IMR-90 (cell line): ENCODE results near the gene NDST1. TPM values are rescaled to one million over a fixed set of nuclear protein-coding genes. Genes with fewer than 3 reads are reported as not detected.

Source experiments
- ATAC-seq: fragments of 200-7000 bp; cut with Tn5 transposase; 2 replicates; pipeline ENCODE4 v1.9.1; 2020; ENCODE audit warnings: low read depth, mild to moderate bottlenecking, moderate library complexity
- BruUV-seq: library from RNA; stranded (reverse); fragments of 400-500 nt; replicated peaks from 2 replicates; lab custom pipeline; 2021; lab: Mats Ljungman, UMichigan
- CTCF ChIA-PET: fragments of 300-600 bp; formaldehyde crosslinking; extraction: SDS; loops from one replicate; lab custom pipeline; 2021; ENCODE audit warnings: antibody characterized with exemption; lab: Yijun Ruan, JAX
- POLR2A ChIA-PET: fragments of 300-600 bp; sonication (Branson Sonifier 250); formaldehyde crosslinking; loops from one replicate; lab custom pipeline; 2022; ENCODE audit warnings: antibody characterized with exemption; ENCODE audit not compliant: unreplicated experiment; lab: Charles Lee
- DNase-seq: peaks from one replicate; pipeline ENCODE4 v3.0.0; 2013
- H2AFZ ChIP-seq: replicated peaks from 2 replicates; pipeline ENCODE3; 2013; ENCODE audit warnings: low read length, mild to moderate bottlenecking; ENCODE audit not compliant: poor library complexity
- H2AK5ac ChIP-seq: 2 replicates; pipeline ENCODE4 v1.6.1; 2013; ENCODE audit warnings: low read depth, low read length, inconsistent platforms
- H2AK9ac ChIP-seq: replicated peaks from 2 replicates; pipeline ENCODE3; 2013; ENCODE audit warnings: mild to moderate bottlenecking, low read depth, low read length, moderate library complexity; ENCODE audit not compliant: poor library complexity
- H2BK120ac ChIP-seq: 2 replicates; pipeline ENCODE4 v1.6.1; 2013; ENCODE audit warnings: low read depth, low read length, inconsistent platforms
- H2BK15ac ChIP-seq: 3 replicates; pipeline ENCODE4 v1.6.1; 2013; ENCODE audit warnings: low read depth, low read length, inconsistent platforms
- H2BK20ac ChIP-seq: 2 replicates; pipeline ENCODE4 v1.6.1; 2013; ENCODE audit warnings: low read depth, mild to moderate bottlenecking, inconsistent platforms, low read length, moderate library complexity
- H2BK5ac ChIP-seq: 2 replicates; pipeline ENCODE4 v1.6.1; 2013; ENCODE audit warnings: mild to moderate bottlenecking, low read depth, low read length, inconsistent platforms; ENCODE audit not compliant: poor library complexity, severe bottlenecking
- H3K14ac ChIP-seq: replicated peaks from 2 replicates; pipeline ENCODE4 v1.6.1; 2013; ENCODE audit warnings: low read depth, low read length, inconsistent platforms
- H3K18ac ChIP-seq: 2 replicates; pipeline ENCODE4 v1.6.1; 2013; ENCODE audit warnings: low read depth, low read length, control low read depth
- H3K23ac ChIP-seq: 2 replicates; pipeline ENCODE4 v1.6.1; 2013; ENCODE audit warnings: low read depth, low read length, inconsistent platforms
- H3K27ac ChIP-seq: 2 replicates; pipeline ENCODE4 v1.5.1; 2013; ENCODE audit warnings: mild to moderate bottlenecking, control low read depth, low read length; ENCODE audit not compliant: insufficient read depth
- H3K27me3 ChIP-seq: 2 replicates; pipeline ENCODE4 v1.6.1; 2013; ENCODE audit warnings: low read length; ENCODE audit not compliant: control insufficient read depth, insufficient read depth
- H3K36me3 ChIP-seq: 2 replicates; pipeline ENCODE4 v1.6.1; 2013; ENCODE audit warnings: low read length, mixed read lengths; ENCODE audit not compliant: control insufficient read depth, insufficient read depth
- H3K4ac ChIP-seq: 2 replicates; pipeline ENCODE4 v1.6.1; 2013; ENCODE audit warnings: low read depth, low read length, inconsistent platforms
- H3K4me1 ChIP-seq: 2 replicates; pipeline ENCODE4 v1.6.1; 2013; ENCODE audit warnings: low read length, mixed read lengths; ENCODE audit not compliant: control insufficient read depth, insufficient read depth
- H3K4me2 ChIP-seq: 2 replicates; pipeline ENCODE4 v1.6.1; 2013; ENCODE audit warnings: low read depth, mild to moderate bottlenecking, control low read depth, low read length, moderate library complexity
- H3K4me3 ChIP-seq: 2 replicates; pipeline ENCODE4 v1.5.1; 2013; ENCODE audit warnings: low read depth, mild to moderate bottlenecking, control low read depth, low read length, moderate library complexity; ENCODE audit not compliant: insufficient read depth
- H3K56ac ChIP-seq: 2 replicates; pipeline ENCODE4 v1.6.1; 2013; ENCODE audit warnings: low read length, inconsistent platforms; ENCODE audit not compliant: insufficient read depth; ENCODE audit errors: extremely low read depth
- H3K79me1 ChIP-seq, 2 experiments: 2 replicates each; pipeline ENCODE4 v1.6.1; 2013; ENCODE audit warnings: low read length in 2 of 2, inconsistent platforms in 1 of 2, low read depth in 1 of 2
- H3K9ac ChIP-seq: 2 replicates; pipeline ENCODE4 v1.6.1; 2013; ENCODE audit warnings: low read depth, low read length, control low read depth
- H3K9me1 ChIP-seq: 2 replicates; pipeline ENCODE4 v1.6.1; 2013; ENCODE audit warnings: low read length, inconsistent platforms; ENCODE audit not compliant: insufficient read depth
- H3K9me3 ChIP-seq: 2 replicates; pipeline ENCODE4 v1.6.1; 2013; ENCODE audit warnings: low read length; ENCODE audit not compliant: control insufficient read depth, insufficient read depth
- H4K20me1 ChIP-seq: 2 replicates; pipeline ENCODE4 v1.6.1; 2013; ENCODE audit warnings: low read length, inconsistent platforms; ENCODE audit not compliant: insufficient read depth
- H4K5ac ChIP-seq: 2 replicates; pipeline ENCODE4 v1.6.1; 2013; ENCODE audit warnings: mild to moderate bottlenecking, low read depth, low read length, control low read depth
- H4K8ac ChIP-seq, 2 experiments: 2 replicates each; pipeline ENCODE4 v1.6.1; 2013; ENCODE audit warnings: low read depth in 2 of 2, low read length in 2 of 2, control low read depth in 1 of 2, inconsistent platforms in 1 of 2
- H4K91ac ChIP-seq: 2 replicates; pipeline ENCODE4 v1.6.1; 2013; ENCODE audit warnings: low read depth, low read length, inconsistent platforms; ENCODE audit not compliant: insufficient read depth
- BHLHE40 ChIP-seq: fragments of 150-350 bp; IDR thresholded peaks from 2 replicates; pipeline ENCODE4 v1.6.1; 2016; ENCODE audit warnings: mild to moderate bottlenecking, low read depth, low read length
- CEBPB ChIP-seq: IDR thresholded peaks from 2 replicates; pipeline ENCODE4 v1.6.1; 2012; ENCODE audit warnings: low read depth, low read length, improper control_type of control experiment
- CHD1 ChIP-seq: IDR thresholded peaks from 2 replicates; pipeline ENCODE4 v1.6.1; 2012; ENCODE audit warnings: low read depth, low read length, improper control_type of control experiment
- CTCF ChIP-seq: conservative IDR thresholded peaks from 2 replicates; pipeline ENCODE4 v1.5.1; 2012; ENCODE audit warnings: mild to moderate bottlenecking, low read depth, low read length, improper control_type of control experiment
- FOS ChIP-seq: fragments of 150-350 bp; IDR thresholded peaks from 2 replicates; pipeline ENCODE4 v1.6.1; 2016; ENCODE audit warnings: low read depth, low read length
- MAFK ChIP-seq: IDR thresholded peaks from 2 replicates; pipeline ENCODE4 v1.6.1; 2012; ENCODE audit warnings: low read depth, low read length, improper control_type of control experiment
- MAZ ChIP-seq: IDR thresholded peaks from 2 replicates; pipeline ENCODE4 v1.6.1; 2012; ENCODE audit warnings: low read depth, mild to moderate bottlenecking, low read length, improper control_type of control experiment, moderate library complexity, borderline replicate concordance
- POLR2A ChIP-seq: IDR thresholded peaks from 2 replicates; pipeline ENCODE4 v1.6.1; 2012; ENCODE audit warnings: mild to moderate bottlenecking, low read depth, low read length
- RAD21 ChIP-seq: IDR thresholded peaks from 2 replicates; pipeline ENCODE4 v1.6.1; 2012; ENCODE audit warnings: low read length, improper control_type of control experiment
- RFX5 ChIP-seq: IDR thresholded peaks from 2 replicates; pipeline ENCODE4 v1.8.0; 2012; ENCODE audit warnings: low read depth, mild to moderate bottlenecking, low read length, moderate library complexity
- SMC3 ChIP-seq: fragments of 150-350 bp; IDR thresholded peaks from 2 replicates; pipeline ENCODE4 v1.6.1; 2016; ENCODE audit warnings: low read depth, mild to moderate bottlenecking, antibody characterized with exemption, low read length, moderate library complexity
- WGBS, 2 experiments: methylation state at CpG; one replicate each; pipeline versions ENCODE4 v1.1.5 to v1.1.7; 2013; ENCODE audit warnings: missing lambda C conversion rate in 2 of 2; ENCODE audit not compliant: insufficient read length in 1 of 2; ENCODE audit errors: extremely low coverage in 2 of 2; 5-methylcytosine and 5-hydroxymethylcytosine counted together
- dilution Hi-C: fragments of 300-500 bp; cut with HindIII; formaldehyde crosslinking; loops from one replicate; pipeline ENCODE4 v1.14.3; 2018; ENCODE audit warnings: low sequenced_read_pairs; ENCODE audit not compliant: unreplicated experiment
- in situ Hi-C: fragments of 300-500 bp; cut with MboI; formaldehyde crosslinking; loops from 3 replicates; pipeline ENCODE4 v1.14.3; 2019; ENCODE audit warnings: low sequenced_read_pairs, inconsistent platforms, mixed read lengths
- intact Hi-C: fragments of 100-400 bp; cut with micrococcal nuclease; formaldehyde crosslinking; loops from 2 replicates; pipeline ENCODE4 v1.10.0; 2022
- polyA plus RNA-seq, 3 experiments: library from polyadenylated mRNA; depleted of rRNA; stranded (reverse); fragments of >200 nt; gene quantifications; 2 replicates each; pipeline ENCODE4 v1.2.3, GENCODE V29; 2012; ENCODE audit warnings: low replicate concordance in 1 of 3
- total RNA-seq: library from RNA; depleted of rRNA; stranded (reverse); fragments of >200 nt; gene quantifications from 2 replicates; pipeline ENCODE4 v1.2.3, GENCODE V29; 2012
- TF ChIP-seq, protein P1 (sequence below): fragments of 150-350 bp; IDR thresholded peaks from 2 replicates; pipeline ENCODE4 v1.6.1; 2016; ENCODE audit warnings: low read depth, mild to moderate bottlenecking, low read length, moderate library complexity, borderline replicate concordance
- TF ChIP-seq, protein P2 (sequence below): fragments of 150-350 bp; IDR thresholded peaks from 2 replicates; pipeline ENCODE4 v1.6.1; 2017; ENCODE audit warnings: mild to moderate bottlenecking, antibody characterized with exemption, low read length, low read depth

Gene NDST1
- total and polyA plus RNA-seq, 2 of the 4 experiments (the other 2 are of a cell fraction): 30.5 to 80.4 TPM

GRCh38 chr5:150479416-150479815, 28.5 kb upstream of the NDST1 start:
- no peak overlapping the region for H3K23ac ChIP-seq
- POLR2A ChIA-PET: interaction anchor here (0.6 kb wide), 2 partner anchors 15 to 20 kb away, joined by 5 to 8 read pairs; no protein-coding TSS in a partner anchor
- no peak overlapping the region for H3K14ac ChIP-seq
- BruUV-seq: no TSS peak
- no peak overlapping the region for H3K56ac ChIP-seq
- H2AK5ac ChIP-seq: peak overlapping the region; percentile 10; the same call in 1 of the 2 replicates
- CTCF ChIA-PET: no interaction called here
- H3K18ac ChIP-seq: no peak overlapping the region
- H2AFZ ChIP-seq: no peak overlapping the region
- H2BK15ac ChIP-seq: 0 out of 3 replicates have a peak overlapping the region, but pooled peaks have one; percentile 7
- H2BK5ac ChIP-seq: no peak overlapping the region
- dilution Hi-C loops: no loop called here
- ATAC-seq (no peak), DNase-seq (no peak)
- no peak overlapping the region for H4K5ac ChIP-seq
- peaks cover 16% of the 10 kb centered on the region for H3K9me1 ChIP-seq
- no peak overlapping the region for H2AK9ac ChIP-seq
- no peak overlapping the region for H2BK20ac ChIP-seq
- H3K79me1 ChIP-seq: peaks cover 0 to 15% of the 10 kb centered on the region in 2 experiments; a peak in 2 of 4 replicates
- H3K4me2 ChIP-seq: no peak overlapping the region
- H4K91ac ChIP-seq: no peak overlapping the region
- no peaks in the 10 kb centered on the region for H3K9me3 ChIP-seq
- no peaks in the 10 kb centered on the region for H3K36me3 ChIP-seq
- no peak overlapping the region for H3K4me3 ChIP-seq
- no peak overlapping the region for H3K27ac ChIP-seq
- H3K4ac ChIP-seq: no peak overlapping the region
- no peak overlapping the region for H3K9ac ChIP-seq
- H4K8ac ChIP-seq: no peak overlapping the region
- TF ChIP-seq BHLHE40: no peak
- TF ChIP-seq, protein P1, sequence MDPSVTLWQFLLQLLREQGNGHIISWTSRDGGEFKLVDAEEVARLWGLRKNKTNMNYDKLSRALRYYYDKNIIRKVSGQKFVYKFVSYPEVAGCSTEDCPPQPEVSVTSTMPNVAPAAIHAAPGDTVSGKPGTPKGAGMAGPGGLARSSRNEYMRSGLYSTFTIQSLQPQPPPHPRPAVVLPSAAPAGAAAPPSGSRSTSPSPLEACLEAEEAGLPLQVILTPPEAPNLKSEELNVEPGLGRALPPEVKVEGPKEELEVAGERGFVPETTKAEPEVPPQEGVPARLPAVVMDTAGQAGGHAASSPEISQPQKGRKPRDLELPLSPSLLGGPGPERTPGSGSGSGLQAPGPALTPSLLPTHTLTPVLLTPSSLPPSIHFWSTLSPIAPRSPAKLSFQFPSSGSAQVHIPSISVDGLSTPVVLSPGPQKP: no peak
- no peak for TF ChIP-seq MAFK
- no peak for TF ChIP-seq SMC3
- no peak for TF ChIP-seq CTCF
- TF ChIP-seq RFX5: no peak
- no peak for TF ChIP-seq RAD21
- TF ChIP-seq CHD1: no peak
- no peak for TF ChIP-seq MAZ
- no peak for TF ChIP-seq FOS
- TF ChIP-seq POLR2A: no peak
- no peak for TF ChIP-seq CEBPB
- TF ChIP-seq, protein P2, sequence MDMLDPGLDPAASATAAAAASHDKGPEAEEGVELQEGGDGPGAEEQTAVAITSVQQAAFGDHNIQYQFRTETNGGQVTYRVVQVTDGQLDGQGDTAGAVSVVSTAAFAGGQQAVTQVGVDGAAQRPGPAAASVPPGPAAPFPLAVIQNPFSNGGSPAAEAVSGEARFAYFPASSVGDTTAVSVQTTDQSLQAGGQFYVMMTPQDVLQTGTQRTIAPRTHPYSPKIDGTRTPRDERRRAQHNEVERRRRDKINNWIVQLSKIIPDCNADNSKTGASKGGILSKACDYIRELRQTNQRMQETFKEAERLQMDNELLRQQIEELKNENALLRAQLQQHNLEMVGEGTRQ: no peak
- no peaks in the 10 kb centered on the region for H4K20me1 ChIP-seq
- in situ Hi-C loops: no loop called here
- H3K4me1 ChIP-seq: peaks cover 3% of the 10 kb centered on the region
- intact Hi-C loops: no loop called here
- 75% methylated on average over 2 of the region's 2 CpGs; no CpG with 5 or more reads in 1 of the 2 experiments for WGBS, 2 experiments
- H2BK120ac ChIP-seq: peak overlapping the region; percentile 20; the same call in 1 of the 2 replicates
- H3K27me3 ChIP-seq: no peaks in the 10 kb centered on the region
